Upper lobe of right lung (tissue), 1 donor: ENCODE measurements around the gene NLRP8. TPM values are rescaled to one million over a fixed set of nuclear protein-coding genes. Genes with fewer than 3 reads are reported as not detected.

Experiments used
- ATAC-seq: fragments of 200-7000 bp; cut with Tn5 transposase; one replicate; pipeline ENCODE4 v1.9.1; 2020; ENCODE audit warnings: mild to moderate bottlenecking, moderate library complexity
- DNase-seq: peaks from one replicate; pipeline ENCODE4 v3.0.0-alpha.2; 2020
- H3K27ac ChIP-seq: fragments of 200-600 bp; one replicate; pipeline ENCODE4 v1.8.0; 2022
- H3K27me3 ChIP-seq: fragments of 200-600 bp; one replicate; pipeline ENCODE4 v1.8.0; 2022; ENCODE audit warnings: mild to moderate bottlenecking
- H3K36me3 ChIP-seq: fragments of 200-600 bp; one replicate; pipeline ENCODE4 v1.8.0; 2022
- H3K4me1 ChIP-seq: fragments of 200-600 bp; one replicate; pipeline ENCODE4 v1.8.0; 2022
- H3K4me3 ChIP-seq: fragments of 200-600 bp; one replicate; pipeline ENCODE4 v1.8.0; 2022; ENCODE audit warnings: mild to moderate bottlenecking
- H3K9me3 ChIP-seq: fragments of 200-600 bp; one replicate; pipeline ENCODE4 v1.8.0; 2022
- CTCF ChIP-seq: fragments of 200-600 bp; IDR thresholded peaks from one replicate; pipeline ENCODE4 v1.8.0; 2022; ENCODE audit warnings: antibody characterized with exemption
- intact Hi-C: fragments of 100-400 bp; cut with DNase I; formaldehyde crosslinking; loops from one replicate; pipeline ENCODE4 v1.11.0; 2022
- total RNA-seq: library from RNA; stranded (reverse); fragmentation: NEBNext Ultra II Directional; extraction: Animal tissue kit (Norgen Biotek cat#: 25700); gene quantifications from one replicate; pipeline ENCODE4 v1.2.1, GENCODE V29; 2021
- donor health status: DM: no; HTN: yes; CAD: no; lungs with severe emphysema.

Gene NLRP8
- total RNA-seq, 1 donor from 2014 or later = not detected

- Histone ChIP-seq H3K4me1 (no peaks in the 10 kb centered on the region), H3K27me3 (no peaks in the 10 kb centered on the region), H3K36me3 (no peaks in the 10 kb centered on the region), H3K4me3 (no peak overlapping the region), H3K27ac (no peak overlapping the region), H3K9me3 (no peaks in the 10 kb centered on the region)
- TF ChIP-seq CTCF = no peak
- ATAC-seq = no peak
- intact Hi-C loops = no loop called here
- no peak for DNase-seq
These were observed 79.1 kb downstream of the NLRP8 start for GRCh38 chr19:56026769-56027168.

Other genes with a start within 250 kb of the NLRP8 start
- not detected for gene NLRP9, start 209.4 kb upstream of the NLRP8 start, total RNA-seq
- not detected for gene RFPL4A, start 188.7 kb upstream of the NLRP8 start, total RNA-seq
- gene RFPL4AL1, start 178.7 kb upstream of the NLRP8 start, total RNA-seq = not detected
- not detected for gene NLRP11, start 115.8 kb upstream of the NLRP8 start, total RNA-seq
- not detected for gene NLRP4, start 111.3 kb upstream of the NLRP8 start, total RNA-seq
- gene NLRP13, start 15.5 kb upstream of the NLRP8 start, total RNA-seq = not detected
- gene NLRP5, start 38.9 kb downstream of the NLRP8 start, total RNA-seq = not detected
- 40.7 TPM for gene ZNF787, start 173.5 kb downstream of the NLRP8 start, total RNA-seq
- gene ZNF444, start 193.5 kb downstream of the NLRP8 start, total RNA-seq = 37.3 TPM
- not detected for gene GALP, start 228.2 kb downstream of the NLRP8 start, total RNA-seq
- gene ZSCAN5B, start 250.0 kb downstream of the NLRP8 start, total RNA-seq = 0.20 TPM